HG03354 (cell line): Measurements from ENCODE around the gene BID.
A peak's percentile ranks its signal among the peaks of the same experiment; 100 is the strongest.
"Not testable (repeated sequence)": the region's sequence is repeated elsewhere in the genome, so short reads cannot be mapped to it uniquely, and the experiment has no call there.

Experiments used
- ATAC-seq: cut with Tn5 transposase; IDR thresholded peaks from one replicate; pipeline ENCODE4 v1.9.1; 2021; ENCODE audit warnings: mild to moderate bottlenecking; ENCODE audit not compliant: unreplicated experiment, poor library complexity, severe bottlenecking

BID gene

DNA sequence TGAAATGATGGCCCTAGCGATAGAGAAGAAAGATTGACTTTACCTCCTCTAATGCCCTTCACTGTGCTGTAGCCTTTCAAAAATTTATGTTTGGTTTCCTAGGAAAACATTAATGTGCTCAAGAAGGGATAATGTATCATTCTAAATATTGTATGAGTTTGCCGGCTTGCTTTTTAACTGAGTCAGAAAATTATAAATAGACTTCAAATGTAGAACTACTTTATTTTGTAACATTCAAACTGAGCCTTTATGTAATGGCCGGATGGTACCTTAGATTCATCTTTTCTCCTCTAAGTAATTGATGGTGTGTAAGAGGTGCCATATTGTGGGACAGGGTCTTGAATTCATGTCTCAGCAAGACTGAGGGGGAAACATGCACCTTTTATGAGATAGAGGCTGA lies 57.7 kb downstream of the BID start:
- ATAC-seq: no peak

- ATAC-seq: no peak
Observed at GRCh38 chr22:17712441-17712840, 61.8 kb downstream of the BID start.

DNA sequence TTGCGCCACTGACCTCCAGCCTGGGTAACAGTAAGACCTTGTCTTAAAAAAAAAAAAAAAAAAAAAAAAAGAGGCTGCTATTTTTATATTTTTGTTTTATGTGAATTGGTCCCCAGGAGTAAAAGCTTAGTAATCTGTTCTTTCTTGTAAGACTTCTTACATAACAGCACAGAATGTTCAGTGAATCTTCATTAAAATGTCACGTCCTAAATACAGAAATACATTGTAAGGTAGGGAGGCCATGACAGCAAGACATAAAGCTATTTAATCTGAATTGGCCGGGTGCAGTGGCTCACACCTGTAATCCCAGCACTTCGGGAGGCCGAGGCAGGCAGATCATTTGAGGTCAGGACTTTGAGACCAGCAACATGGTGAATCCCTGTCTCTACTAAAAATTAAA lies 64.2 kb downstream of the BID start:
- ATAC-seq: no peak

DNA sequence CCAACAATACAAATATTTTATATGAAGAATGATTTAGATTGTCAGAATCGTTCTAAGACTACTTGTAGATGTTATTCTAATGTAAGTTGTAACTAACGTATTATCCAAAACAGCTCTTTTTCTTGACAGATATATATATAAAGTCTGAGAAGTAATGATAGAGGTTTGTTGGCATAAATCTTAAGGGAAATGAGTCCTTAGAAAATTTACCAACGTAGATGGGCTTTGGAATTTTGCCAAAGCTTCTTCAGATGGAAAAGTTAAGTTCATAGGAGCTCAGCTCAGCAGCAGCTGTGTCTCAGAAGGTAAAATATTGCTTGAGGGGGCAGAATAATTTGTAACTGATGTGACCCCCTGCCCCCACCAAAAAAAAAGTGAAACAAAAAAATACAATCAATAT lies 66.7 kb downstream of the BID start:
- no peak for ATAC-seq

DNA sequence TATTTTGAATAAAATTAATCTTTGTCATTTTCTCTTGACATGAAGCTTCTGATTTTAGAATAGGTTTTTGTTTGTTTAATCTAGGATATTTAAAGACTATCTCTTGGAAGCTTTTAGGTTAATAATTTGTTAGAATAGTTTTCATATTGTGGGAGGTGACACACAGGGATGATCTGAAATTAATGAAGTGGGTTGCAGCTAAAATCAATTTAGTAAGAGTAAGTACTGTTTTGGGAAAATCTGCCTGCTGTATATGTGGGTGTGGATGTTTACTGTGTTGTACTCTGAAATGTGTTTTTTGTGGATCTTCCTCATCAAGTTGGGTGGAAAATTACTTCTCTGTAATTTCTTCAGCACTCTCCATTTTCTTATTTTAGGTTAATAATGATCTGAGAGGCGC lies 67.3 kb downstream of the BID start:
- no peak for ATAC-seq

DNA sequence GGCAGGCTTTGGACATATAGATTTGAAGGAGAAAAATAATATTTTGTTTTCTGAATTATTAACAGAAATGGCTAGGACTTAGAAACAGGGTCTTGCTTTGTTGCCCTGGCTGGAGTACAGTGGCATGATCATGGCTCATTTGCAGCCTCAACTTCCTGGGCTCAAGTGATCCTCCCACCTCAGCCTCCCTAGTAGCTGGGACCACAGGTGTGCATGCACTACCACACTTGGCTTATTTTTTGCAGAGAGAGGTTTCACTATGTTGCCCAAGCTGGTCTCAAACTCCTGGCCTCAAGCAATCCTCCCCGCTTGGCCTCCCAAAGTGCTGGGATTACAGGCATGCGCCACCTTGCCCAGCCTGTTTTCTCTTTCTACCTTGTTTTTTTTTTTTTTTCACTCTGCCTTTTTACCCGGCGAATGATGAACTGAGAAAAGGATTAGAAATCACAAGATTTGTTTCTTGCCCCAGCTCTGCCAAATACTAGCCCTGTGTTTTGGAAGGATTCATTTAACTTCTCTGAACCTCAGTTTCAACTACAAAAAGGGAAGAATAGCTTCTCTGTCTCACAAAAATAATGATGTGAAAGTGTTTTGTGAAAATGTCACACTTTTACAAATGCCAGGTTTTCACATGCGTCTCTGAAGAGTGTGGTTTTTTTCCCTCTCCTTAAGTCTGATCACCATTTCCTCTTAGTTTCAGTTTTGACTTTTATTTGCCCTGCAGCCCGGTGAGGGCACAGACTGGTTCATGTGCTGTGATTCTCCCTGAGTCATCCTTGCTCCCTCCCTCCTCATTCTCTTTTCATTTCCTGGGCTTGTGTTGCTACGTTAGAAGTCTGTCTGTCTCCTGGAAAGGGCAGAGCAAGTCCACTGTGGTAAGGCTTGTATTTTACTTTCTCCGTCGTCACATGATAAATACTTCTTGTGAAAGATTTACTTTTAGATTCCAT lies 68.0 kb downstream of the BID start:
- ATAC-seq: peak; percentile 83

DNA sequence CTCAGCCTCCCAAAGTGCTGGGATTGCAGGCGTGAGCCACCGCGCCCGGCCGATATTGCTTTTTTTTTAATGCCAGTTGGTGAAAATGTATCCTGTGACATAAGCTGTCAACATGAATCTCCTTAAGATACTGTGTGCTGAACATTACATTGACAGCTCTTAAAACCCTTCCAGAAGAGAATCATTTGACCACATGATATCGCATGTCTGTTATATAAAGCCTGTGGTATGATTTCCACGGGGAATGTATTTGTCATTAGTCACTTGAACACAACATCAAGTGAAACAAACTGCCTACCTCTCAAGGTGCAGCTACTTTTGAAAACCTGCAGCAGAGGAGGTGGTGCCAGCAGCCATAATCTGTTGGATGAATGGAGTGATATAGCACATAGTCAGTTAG lies 68.7 kb downstream of the BID start:
- ATAC-seq: no peak

DNA sequence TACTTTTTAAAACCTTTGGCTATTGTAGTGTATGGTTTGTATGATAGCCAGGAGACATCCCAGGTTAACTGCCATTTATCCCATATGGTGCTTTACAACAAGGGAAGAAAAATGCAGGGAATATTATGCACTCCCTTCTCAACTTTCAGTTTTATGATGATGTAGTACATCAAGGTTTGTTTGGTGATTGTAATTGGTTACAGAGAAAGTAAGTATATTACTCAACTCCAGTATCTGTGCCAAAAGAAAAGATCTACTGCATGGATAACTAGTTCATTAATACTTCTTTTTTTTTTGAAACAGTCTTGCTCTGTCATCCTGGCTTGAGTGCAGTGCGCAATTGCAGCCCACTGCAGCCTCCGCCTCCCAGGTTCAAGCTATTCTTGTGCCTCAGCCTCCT lies 70.5 kb downstream of the BID start:
- ATAC-seq: no peak

DNA sequence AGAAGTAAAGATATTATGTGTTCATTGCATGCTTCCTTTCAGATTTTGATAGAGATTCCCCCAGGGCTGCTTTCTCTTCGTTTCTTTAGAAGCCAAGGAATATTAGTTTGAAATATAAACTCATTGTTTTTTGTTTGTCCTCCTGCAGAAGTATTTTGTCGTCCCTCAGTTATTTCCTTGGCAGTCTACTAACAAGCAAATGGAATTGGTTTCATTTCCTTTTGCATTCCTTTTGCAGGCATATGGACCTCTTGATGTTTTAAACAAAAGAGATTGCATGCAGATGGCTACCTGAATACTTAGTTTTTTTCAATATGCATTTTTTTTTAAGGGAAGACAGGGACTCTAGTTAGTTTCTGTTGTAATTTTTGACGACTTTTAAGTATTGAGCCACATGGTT lies 73.5 kb downstream of the BID start:
- ATAC-seq: no peak

DNA sequence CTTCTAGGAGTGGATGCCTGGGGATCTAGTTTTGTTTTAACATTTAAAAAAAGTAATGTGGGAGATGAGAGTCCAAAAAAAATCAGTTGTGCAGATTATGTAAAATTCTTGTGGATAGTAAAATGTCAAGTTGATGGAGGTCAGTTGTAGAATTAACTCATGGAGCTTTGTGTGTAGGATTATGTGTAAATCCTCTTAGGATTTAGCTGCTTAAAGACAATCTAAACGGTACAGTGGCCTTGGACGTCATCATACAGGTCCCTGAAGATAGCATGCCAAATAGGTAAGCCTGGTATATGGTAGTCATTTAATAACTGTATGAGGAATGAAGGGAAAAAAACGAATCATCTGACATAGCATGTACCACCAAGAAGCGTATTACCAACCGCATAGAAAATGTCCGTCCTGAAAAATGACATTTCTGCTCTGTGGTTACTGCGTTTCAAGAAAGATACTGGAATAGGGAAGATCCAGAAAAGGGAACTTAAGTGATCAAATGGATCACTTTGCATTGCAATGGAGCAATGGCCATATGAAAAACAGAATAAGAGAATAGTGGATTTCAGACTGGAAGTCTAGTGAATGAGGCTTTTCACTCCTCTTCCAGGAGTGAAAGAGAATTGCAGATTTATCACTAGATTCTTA lies 74.5 kb downstream of the BID start:
- no peak for ATAC-seq

- ATAC-seq: no peak
Observed at GRCh38 chr22:17698948-17699347, 75.3 kb downstream of the BID start.

GRCh38 chr22:17698276-17698675 lies 76.0 kb downstream of the BID start:
- not testable (repeated sequence) for ATAC-seq

DNA sequence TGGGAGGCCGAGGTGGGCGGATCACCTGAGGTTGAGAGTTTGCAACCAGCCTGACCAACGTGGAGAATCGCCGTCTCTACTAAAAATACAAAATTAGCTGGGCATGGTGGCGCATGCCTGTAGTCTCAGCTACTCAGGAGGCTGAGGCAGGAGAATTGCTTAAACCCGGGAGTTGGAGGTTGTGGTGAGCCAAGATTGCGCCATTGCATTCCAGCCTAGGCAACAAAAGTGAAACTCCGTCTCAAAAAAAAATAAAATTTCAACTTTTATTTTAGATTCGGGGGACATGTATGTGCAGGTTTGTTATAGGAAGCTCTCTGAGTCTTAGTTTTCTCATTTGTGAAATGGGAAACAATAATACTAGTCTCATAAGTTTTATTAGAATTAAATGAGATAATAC lies 77.1 kb downstream of the BID start:
- ATAC-seq: not testable (repeated sequence)

- ATAC-seq: no peak
Observed at GRCh38 chr22:17695986-17696385, 78.3 kb downstream of the BID start.

GRCh38 chr22:17694752-17695151 lies 79.5 kb downstream of the BID start:
- ATAC-seq: no peak

DNA sequence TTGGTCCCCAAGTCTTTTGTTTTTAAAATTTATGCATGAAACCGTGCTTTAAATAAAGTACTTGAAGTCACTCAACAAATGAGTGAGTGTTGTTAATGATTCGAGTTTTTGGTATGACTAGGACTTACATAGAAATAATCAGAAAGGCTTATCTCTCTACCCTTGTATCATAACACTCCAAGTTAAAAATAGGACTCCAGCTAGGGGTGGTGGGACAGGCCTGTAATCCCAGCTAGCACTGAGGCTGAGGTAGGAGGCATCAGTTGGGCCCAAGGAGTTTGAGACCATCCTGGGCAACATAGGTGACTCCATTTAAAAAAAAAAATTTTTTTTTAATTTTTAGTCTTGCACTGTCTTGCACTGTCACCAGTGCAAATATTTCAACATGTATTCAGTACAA lies 80.1 kb downstream of the BID start:
- ATAC-seq: no peak

- ATAC-seq: no peak
Observed at GRCh38 chr22:17692841-17693240, 81.4 kb downstream of the BID start.

- ATAC-seq: no peak
Observed at GRCh38 chr22:17684245-17684644, 90.0 kb downstream of the BID start.
